ENCODE results near the gene OPA1.

GRCh38 chr3:193744048-193744821 lies 151.2 kb downstream of the OPA1 start:
- TF ChIP-seq CTCF (IDR thresholded peaks at IDR 0.05) (peak in 1 of 3 donors; percentile 36), POLR2A (IDR thresholded peaks at IDR 0.05) (no peak)
